GM21360 (cell line): ENCODE data around the gene CD2.

ENCODE experiments used
- ATAC-seq: cut with Tn5 transposase; IDR thresholded peaks from one replicate; pipeline ENCODE4 v1.9.1; 2021; ENCODE audit warnings: mild to moderate bottlenecking, moderate library complexity; ENCODE audit not compliant: unreplicated experiment

Gene CD2, protein sequence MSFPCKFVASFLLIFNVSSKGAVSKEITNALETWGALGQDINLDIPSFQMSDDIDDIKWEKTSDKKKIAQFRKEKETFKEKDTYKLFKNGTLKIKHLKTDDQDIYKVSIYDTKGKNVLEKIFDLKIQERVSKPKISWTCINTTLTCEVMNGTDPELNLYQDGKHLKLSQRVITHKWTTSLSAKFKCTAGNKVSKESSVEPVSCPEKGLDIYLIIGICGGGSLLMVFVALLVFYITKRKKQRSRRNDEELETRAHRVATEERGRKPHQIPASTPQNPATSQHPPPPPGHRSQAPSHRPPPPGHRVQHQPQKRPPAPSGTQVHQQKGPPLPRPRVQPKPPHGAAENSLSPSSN

DNA sequence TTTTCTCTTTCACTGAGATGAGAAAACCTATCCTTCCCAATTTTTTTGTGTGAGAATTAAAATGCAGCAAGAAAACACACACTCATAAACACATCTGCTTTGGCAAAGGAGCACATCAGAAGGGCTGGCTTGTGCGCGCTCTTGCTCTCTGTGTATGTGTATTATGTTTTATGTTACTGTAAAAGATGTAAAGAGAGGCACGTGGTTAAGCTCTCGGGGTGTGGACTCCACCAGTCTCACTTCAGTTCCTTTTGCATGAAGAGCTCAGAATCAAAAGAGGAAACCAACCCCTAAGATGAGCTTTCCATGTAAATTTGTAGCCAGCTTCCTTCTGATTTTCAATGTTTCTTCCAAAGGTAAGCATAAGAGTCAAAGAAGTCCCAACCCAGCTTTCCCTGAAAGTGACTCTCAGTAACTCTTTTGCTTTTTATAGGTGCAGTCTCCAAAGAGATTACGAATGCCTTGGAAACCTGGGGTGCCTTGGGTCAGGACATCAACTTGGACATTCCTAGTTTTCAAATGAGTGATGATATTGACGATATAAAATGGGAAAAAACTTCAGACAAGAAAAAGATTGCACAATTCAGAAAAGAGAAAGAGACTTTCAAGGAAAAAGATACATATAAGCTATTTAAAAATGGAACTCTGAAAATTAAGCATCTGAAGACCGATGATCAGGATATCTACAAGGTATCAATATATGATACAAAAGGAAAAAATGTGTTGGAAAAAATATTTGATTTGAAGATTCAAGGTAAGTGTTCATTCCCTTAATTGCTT, at the start of gene CD2:
CD2 (plus strand) TSS at position 233 of the 780 bp plus-strand sequence; CDS start at position 296, 63 bp downstream.
- ATAC-seq, result no peak

DNA sequence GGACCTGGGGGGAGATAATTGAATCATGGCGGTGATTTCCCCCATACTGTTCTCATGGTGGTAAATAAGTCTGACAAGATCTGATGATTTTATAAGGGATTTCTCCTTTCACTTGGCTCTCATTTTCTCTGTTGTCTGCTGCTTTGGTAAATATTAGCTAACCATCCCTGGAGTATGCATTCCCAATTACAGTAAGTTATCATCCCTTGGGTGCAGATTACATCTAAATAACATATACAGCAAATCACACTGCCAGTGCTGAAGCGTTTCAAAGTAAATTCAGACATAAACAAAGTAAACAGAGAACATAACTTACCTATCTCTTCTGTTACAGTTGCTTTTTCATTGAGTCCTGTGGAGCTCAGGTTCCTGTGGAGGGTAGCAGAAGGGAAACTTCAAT, 48.1 kb upstream of the CD2 start:
- ATAC-seq, result no peak

DNA sequence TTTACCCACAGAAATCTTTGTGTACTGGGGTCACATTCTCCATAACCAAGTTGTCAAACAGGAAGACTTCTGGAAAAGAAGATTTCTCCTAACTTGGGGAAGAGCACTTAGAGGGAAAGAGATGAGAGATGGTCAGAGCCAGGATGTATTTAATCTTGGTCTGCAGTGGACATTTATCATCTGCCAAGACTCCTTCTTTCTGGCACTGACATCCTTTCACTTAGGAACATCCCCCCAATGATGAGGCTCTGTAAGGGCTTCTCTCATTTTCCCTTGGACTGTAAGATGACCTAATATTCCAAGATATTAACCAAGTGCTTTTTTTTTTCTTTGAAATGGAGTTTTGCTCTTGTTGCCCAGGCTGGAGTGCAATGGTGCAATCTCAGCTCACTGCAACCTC, 47.4 kb upstream of the CD2 start:
- ATAC-seq, result no peak

DNA sequence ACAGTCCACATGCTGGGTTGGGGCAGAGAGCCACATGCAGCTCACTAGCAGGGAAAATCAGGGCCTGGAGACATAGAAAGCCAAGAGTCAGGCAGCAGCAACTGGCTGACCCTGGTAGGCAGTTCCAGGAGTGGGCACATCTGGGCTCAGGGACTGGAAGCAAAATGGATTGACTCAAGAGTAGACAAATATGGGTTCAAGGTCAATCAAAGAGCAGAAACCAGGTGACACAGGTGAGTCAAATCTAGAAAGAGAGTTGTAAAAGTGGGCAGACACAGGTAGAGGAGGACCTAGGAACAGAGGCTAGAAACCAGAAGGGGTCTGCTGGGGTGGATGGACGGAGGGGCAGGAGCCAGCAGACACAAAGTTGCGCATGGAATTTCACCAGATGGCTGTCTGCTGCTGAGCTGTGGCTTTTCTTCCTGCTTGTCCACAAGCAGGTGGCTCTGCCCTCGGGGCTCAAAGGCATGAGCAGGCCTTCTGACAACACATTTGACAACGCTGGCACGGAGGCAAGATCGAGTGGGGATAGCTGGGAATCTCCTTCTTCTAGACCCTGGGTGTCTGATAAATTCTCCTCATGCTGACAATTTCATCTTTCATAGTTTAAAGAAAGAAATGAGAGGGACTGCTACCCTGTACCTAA, 45.9 kb upstream of the CD2 start:
- ATAC-seq, result no peak

DNA sequence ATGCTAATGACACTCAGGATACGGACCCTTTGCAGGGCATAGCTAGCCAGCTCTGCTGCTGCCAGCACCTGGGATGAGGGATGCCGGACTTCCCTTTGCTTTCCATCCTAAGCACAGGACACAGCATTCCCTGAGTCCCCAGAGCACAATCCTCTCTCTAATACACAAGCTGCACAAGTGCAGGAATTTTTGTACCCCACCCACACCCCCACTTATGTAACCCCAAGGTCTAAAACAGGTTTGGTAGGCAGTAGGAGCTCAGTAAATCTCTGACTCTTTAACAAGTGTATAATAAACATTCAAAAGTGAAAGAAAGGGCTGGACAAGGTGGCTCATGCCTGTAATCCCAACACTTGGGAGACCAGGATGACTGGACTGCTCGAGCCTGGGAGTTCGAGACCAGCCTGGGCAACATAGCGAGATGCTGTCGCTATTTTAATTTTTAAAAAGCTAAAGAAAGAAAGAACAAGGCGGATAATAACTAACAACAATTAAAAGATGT, 44.5 kb upstream of the CD2 start:
- ATAC-seq, result no peak

DNA sequence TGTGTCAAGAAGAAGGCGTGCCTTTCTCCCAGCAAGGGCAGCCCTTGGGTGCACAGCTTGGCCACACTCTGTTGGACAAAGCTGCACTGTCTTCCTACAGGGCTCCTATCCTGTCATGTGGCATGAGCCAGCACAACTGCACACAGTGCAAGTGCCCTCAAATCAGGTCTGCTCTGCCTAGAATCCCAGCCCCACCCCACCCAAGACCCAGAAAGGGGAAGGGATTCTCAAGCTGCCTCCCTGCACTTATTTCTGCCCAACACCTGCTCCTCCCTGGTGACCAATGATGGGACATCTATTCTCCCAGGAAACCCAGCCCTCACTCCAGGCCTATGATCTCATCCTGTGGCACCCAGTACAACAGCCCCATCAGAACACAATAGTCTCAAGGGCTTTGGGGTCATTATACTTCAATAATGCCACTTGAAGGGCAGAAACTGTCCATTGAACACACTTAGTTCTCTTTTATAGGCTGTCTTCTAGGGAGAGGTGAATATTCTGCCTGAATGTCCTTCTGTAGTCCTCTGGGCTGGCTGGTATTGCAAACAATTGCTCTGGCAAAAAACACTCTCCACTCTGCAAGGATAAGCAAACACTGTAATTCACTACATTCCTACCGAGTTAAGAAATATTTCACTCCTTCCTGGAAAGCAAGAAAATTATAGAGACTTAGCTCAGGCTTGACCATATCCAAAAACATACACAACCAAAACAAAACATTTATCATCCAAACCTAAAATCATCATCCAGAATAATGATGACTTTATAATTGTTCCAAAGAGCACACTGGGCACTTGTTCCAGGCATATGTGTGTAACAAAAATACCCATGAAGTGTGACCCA, 43.6 kb upstream of the CD2 start:
- no peak for ATAC-seq

DNA sequence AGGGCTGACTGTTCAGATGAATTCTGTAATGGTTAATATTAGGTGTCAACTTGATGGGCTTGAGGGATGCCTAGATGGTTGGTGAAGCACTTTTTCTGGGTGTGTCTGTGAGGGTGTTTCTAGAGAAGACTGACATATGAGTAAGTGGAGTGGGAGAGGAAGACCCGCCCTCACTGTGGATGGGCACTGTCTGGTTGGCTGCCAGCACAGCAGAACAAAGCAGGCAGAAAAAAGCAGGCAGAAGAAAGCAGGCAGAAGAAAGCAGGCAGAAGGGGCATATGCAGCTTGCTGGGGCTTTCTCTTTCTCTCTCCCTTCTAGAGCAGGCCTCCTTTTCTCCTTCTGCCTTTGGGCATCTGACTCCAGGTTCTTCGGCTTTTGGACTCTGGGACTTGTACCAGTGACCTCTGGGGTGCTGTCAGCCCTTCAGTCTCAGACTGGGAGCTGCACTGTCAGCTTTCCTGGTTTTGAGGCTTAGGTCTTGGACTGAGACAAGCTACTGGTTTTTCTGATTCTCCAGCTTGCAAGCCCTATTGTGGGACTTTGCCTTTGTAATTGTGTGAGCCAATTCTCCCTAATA, 42.9 kb upstream of the CD2 start:
- no peak for ATAC-seq

DNA sequence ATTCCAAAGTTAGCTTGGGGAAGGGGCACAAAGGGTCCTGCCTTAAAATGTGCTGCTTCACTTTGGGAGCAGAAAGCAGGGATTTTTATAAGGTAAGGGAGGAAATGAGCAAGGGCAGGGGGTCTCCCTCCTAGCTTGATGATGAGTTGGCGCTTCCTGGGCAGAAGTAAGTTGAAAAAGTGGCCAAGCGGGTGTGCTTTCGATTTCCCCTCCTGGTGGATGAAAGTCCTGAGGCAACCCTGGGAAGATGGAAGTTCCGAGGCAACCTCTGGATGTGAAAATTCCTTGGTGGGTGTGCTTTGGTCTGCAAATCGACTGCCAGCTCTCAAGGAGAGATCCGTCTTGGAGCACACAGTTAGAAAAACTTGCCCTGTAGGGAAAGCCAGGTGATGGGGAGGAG, 41.7 kb upstream of the CD2 start:
- ATAC-seq, result no peak

DNA sequence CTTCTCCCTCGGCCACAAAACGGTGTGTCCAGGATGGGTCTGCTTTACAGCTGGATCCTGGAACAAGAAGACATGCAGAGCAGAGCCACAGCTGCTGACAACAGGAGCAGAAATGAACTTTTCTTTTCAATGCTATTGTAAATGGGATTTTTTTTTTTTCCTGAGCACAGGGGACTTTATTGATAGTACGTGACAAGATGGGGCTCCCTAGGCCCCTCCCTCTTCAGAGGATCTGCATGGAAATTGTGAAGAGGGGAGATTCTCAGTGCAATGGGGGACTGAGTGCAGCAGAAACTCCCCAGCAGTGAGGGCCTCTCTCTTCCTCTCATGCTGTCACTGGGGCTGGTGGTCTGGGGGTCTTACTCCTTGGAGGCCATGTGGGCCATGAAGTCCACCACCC, 40.8 kb upstream of the CD2 start:
- ATAC-seq, result no peak

DNA sequence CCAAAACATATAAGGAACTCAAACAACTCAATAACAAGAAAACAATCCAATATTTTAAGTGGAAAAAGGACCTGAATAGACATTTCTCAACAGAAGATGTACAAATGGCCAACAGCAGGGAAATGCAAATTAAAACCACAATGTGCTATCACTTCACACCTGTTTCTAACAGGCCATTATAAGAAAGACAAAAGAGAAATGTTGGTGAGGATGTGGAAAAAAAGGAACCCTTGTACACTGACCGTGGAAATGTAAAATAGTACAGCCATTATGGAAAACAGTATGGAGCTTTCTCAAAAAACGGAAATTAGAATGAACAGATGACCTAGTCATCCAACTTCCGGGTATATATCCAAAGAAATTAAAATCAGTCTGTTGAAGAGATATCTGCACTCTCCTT, 37.8 kb upstream of the CD2 start:
- ATAC-seq, result no peak

DNA sequence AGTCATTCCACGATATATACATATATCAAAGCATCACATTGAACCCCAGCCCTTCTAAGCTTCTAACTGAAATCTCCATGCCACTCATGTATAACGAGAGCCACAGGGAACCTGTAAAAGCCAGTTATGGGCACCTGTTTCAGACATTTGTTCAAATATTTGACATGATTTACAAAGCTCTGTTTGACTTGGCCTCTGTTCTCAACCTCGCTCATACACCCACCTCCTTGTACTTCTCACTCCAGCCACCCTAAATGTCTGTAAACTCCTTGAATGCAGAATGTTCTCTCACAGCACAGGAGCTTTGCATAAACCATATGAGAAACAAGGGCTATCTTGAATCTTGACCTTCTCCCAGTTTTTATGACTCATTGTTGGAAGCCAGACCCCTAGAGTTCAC, 36.9 kb upstream of the CD2 start:
- no peak for ATAC-seq

DNA sequence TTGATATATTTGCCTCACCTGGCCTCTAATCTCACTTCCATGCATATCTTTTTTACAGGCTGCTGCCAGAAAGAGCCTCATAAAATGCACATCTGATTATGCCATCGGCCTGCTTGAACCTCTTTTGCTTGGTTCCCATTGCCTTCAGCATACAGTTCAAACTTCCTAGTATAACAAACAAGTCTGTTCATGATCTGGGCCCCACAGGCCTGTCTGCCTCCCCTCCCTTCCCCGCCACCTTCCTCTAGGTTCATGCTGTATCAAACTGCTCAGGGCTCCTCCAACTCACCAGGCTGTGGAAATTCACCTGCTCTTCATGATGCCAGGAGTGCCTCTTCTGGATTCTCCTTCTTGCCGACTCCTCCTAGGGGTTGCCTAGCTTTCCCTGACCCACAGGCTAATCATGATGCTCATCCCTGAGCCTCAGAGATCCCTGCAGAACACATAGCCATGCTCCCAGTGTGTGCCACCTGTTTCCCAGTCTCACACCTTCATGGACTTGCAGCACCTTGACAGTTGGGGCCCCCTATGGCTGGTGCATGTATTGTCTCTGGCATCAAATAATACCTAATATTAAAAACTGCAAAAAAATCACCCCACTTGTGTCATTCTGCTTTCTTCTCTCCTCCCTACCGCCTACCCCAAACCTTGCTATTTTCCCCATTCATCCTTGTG, 33.7 kb upstream of the CD2 start:
- no peak for ATAC-seq

DNA sequence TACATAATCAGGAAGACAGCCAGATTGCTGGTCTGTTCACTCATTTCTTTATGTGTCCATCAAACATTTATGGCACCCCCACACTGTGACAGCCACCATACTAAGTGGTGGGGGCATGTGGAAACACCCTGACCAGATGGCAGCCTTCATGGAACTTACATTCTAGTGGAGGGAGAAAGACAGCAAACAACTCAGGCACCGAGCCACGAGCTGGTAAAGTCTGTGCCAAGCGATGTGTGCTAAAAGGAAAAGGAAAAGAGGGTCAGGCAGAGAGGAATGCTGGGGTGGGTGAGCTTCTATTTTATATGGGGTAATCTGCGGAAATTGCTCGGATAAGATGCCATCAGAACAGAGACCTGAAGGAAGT, 33.2 kb upstream of the CD2 start:
- no peak for ATAC-seq

DNA sequence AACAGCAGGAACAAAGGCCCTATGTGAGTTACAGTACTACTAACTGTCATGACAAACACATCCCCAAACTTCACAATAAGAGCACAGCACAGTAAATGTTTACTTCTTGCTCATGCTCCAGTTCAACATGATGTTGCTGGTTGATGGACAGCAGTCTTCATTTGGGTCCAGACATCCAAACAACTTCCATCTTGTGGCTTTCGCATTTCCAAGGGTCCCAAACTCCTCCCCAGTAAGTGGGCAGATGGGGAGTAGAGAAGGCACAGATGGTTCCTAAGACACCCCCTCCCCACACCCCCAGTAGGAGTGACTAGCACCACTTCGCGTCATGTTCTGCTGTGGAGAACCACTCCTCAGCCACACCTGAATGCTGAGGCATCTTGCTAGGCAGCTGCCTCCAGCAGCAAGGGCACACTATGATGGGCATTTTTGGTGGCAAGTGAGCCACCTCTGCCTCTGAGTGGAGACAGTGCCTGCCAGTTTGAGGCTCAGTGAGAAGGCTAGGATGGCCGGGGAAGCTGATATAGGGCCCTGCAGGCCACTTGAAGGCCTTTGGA, 32.7 kb upstream of the CD2 start:
- ATAC-seq, result no peak

DNA sequence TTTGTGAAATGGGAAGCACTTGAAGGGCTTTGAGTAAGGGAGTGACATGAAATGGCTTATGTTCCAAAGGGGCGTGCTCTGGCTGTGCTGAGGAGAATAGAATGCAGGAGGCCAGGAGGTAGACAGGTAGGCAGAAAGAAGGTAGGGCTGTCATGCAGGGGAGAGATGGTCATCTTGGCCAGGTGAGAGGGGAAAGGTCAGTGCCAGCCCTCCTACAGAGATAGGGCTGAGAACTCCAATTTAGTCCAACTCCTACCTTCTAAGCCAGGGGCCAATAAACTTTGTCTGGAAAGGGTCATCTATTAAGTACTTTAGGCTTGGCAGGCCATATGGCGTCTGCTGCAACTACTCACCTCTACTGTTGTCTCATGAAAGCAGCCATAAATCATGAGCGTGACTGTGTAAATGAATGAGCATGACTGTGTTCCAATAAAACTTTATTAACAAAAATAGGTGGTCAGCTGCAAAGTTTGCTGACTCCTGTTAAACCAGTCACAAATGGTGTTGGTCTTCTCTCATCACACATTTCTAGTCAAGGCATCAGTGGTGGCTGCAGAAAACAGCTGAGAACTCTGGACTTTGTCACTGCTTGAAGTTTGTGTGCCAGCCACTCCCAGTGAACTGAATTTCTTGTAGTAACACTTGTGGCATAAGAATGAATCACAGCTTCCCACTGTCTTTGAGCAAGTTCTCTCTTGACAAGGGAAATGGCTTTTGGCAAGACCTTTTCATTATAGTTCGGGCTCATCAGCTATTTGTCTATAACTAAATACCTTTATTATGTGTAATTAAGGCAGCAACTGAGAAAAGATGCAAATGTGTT, 32.0 kb upstream of the CD2 start:
- no peak for ATAC-seq

DNA sequence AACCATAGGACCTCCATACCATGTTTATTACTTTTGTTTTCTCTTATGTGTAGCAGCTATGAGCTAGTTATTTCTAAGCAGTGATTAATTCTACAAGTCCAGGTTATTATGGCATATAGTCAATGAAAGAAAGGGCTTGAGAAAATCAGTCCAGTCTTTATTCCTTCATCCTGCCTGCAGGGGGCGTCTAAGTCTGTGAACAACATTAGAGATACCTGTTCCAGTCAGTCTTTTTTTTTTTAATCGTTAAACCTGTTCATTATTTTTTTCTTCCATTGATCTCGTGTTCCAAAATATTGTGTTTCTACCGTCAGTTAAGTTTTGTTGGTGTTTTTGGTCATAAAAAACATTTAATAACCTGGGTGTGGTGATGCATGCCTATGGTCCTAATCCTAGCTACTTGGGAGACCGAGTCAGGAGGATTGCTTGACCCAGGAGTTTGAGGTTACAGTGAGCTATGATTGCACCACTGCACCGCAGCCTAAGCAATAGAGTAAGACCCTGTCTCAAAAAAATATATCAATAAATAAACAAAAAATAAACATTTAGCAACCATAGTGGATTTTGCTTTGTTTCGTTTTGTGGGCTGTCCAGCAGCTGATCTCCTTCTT, 29.4 kb upstream of the CD2 start:
- no peak for ATAC-seq

DNA sequence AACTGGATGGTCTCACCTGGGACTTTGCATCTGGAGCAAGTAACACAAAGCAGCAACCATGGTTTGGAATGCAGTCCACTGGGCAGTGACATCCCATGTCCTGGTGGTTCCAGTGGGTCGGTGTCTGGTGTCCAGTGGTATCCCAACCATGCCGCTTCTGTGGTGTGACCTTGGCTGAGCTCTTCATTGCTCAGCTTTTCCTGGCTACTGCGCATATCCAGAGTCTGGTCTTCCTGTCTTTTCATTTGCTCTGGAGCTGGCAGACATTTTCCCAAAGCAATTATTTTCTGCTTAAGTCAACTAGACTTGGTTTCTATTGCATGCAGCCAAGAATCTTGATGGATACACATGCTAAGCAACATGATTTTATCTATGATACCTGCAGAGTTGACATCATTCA, 28.4 kb upstream of the CD2 start:
- no peak for ATAC-seq
